Right ventricle myocardium inferior (tissue), 1 donor: Measurements from ENCODE around the gene GUCD1. TPM values are rescaled to one million over a fixed set of nuclear protein-coding genes. Genes with fewer than 3 reads are reported as not detected.

ENCODE experiments used
- ATAC-seq: fragments of 200-7000 bp; cut with Tn5 transposase; one replicate; pipeline ENCODE4 v1.9.1; 2020; ENCODE audit warnings: mild to moderate bottlenecking, moderate library complexity
- DNase-seq: peaks from one replicate; pipeline ENCODE4 v3.0.0; 2021; ENCODE audit errors: missing footprints
- intact Hi-C: fragments of 100-400 bp; cut with DNase I; formaldehyde crosslinking; loops from one replicate; pipeline ENCODE4 v1.11.0; 2022
- total RNA-seq: library from RNA; stranded (reverse); fragmentation: NEBNext Ultra II Directional; extraction: Animal tissue kit (Norgen Biotek cat#: 25700); gene quantifications from one replicate; pipeline ENCODE4 v1.2.1, GENCODE V29; 2021
- donor health status: DM: no; HTN: yes; CAD: no; lungs with severe emphysema.

Gene GUCD1
- total RNA-seq, 1 donor from 2014 or later = 266 TPM

- DNase-seq = no peak
- peak; percentile 7 for ATAC-seq
- intact Hi-C loops = no loop called here
These were observed 37.3 kb upstream of the GUCD1 start for GRCh38 chr22:24592058-24592850.

- DNase-seq = no peak
- intact Hi-C loops = no loop called here
- no peak for ATAC-seq
These were observed 36.4 kb upstream of the GUCD1 start for GRCh38 chr22:24591286-24591830.

GRCh38 chr22:24590596-24591173 is 35.7 kb upstream of the GUCD1 start:
- no peak for ATAC-seq
- intact Hi-C loops = no loop called here
- no peak for DNase-seq

- DNase-seq (no peak), ATAC-seq (no peak)
- intact Hi-C loops = no loop called here
These were observed 34.6 kb upstream of the GUCD1 start for GRCh38 chr22:24589518-24590030.

DNA sequence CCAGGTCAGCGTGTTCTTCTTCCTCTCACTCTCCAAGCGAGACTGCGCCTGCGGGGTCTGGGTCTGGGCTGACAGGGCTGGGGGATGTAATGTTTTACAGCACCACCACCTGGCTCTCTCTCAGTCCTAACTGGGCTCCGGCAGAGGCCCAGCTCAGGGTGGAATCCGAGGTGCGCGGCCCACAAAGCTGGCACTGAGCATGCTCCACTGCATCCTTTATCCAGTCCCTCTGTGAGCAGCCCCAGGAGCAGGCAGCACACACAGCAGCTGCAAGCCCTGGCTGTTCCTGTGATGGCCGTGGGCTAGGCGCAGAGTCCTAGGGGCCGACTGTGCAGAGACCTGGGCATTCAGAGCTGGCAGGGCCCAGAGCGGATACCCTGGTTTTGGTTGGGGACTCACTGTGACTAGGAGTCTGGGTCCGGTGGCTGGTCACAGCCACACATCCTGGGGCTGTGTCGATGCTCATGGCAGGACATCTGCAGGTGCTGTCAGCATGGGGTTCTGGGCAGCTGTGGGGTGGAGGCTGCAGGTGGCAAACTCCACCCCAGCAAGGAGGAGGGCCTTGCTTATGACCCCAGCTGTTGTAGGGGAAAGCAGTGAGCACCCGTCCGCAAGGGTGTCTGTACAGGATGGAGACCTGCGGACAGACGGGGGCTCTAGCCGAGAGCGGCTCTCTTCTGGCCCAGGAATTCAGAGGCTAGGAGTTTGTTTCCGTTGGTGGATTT is 34.0 kb upstream of the GUCD1 start:
- ATAC-seq (no peak), DNase-seq (no peak)
- intact Hi-C loops = no loop called here

DNA sequence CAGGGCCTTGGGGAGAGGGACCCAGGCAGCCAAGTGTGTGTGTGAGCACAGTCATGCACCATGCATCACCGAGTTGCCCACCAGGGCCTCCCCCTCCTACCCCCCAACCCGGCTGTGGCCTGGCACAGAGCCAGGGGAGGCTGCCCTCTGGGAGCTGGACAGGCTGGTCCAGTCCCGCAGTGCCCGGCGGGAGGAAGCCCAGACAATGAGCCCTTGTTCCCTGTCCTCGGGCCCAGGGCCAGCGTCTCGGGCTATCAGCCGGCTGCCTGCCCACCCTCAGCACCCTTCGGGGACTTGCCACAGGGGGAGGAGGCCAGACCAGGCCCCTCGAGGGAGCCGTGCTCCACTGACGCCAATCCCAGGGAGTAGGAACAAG is 33.4 kb upstream of the GUCD1 start:
- no peak for DNase-seq
- intact Hi-C loops = no loop called here
- ATAC-seq = no peak

DNA sequence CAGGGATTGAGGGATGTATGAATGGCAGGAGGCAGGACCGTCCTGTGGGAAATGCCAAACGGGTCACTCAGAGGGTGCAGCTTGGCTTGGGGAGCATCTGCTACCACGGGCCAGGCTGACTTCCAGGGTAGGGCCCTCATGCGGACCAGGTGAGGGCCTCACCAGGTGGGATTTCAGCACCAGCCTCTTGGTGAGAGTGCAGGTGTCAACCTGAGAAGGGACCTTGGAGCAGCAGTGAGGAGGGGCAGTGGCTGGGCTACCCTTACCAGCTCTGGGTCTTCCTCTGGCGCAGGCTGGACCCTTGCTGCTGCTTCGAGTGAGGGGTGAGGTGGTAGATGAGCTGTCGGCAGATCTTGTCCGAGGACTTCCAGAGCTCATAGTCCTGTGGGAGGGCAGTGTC is 33.0 kb upstream of the GUCD1 start:
- no peak for DNase-seq
- ATAC-seq = no peak
- intact Hi-C loops = no loop called here

DNA sequence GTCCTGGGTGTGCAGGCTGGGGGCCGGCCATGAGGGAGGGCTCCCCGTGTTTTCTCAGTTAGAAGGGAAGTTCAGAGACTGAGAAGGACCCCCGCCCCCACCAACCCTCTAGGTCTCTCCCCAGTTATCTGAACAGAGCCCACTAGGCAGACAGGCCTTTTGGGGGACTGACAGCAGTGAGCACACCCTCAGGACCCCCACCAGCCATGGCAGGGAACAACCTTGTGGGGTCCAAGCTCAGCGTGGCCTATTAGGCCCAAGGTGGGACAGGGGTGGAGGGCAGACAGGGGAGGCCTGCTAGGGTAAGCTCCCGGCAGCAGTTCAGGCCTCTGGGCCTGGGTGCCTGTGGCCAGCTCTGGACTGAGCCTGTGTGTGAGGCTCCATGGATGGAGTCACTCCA is 32.3 kb upstream of the GUCD1 start:
- ATAC-seq (no peak), DNase-seq (no peak)
- intact Hi-C loops = no loop called here

- no peak for DNase-seq
- ATAC-seq = no peak
These were observed 31.1 kb upstream of the GUCD1 start for GRCh38 chr22:24585927-24586546.

GRCh38 chr22:24585461-24585860 is 30.5 kb upstream of the GUCD1 start:
- no peak for DNase-seq
- intact Hi-C loops = no loop called here
- ATAC-seq = no peak

More at GRCh38 chr22:24585927-24586546, 31.1 kb upstream of the GUCD1 start:
- intact Hi-C loops = no loop called here

DNA sequence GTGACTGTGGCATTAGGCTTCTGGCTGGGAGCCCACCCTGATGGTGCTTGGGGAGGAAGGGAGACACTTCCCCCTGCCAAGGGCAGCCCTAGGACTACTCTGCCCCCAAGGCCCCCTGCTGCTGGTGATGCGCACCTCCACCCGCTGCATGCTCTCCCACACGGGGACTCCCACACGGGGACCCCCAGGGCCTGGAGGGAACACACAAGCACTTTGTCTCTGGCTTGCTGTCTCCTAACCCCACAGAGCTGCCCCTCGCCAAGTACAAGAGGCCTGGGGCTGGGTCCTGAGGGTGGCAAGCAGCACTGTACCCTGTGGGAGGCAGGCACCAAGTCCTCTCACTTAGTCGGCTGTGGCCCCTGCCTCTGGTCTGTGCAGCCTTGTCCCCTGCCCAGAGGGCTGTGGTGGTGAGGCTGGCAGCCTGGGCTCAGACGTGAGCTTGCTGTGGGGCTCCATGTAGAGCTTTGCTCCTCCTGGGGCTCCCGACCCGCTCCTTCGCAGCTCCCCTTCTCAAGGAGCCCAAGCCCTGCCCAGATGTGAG is 30.0 kb upstream of the GUCD1 start:
- intact Hi-C loops = no loop called here
- ATAC-seq = no peak
- no peak for DNase-seq

- DNase-seq (no peak), ATAC-seq (peak; percentile 8)
- intact Hi-C loops = no loop called here
These were observed 29.3 kb upstream of the GUCD1 start for GRCh38 chr22:24584166-24584790.

- no peak for DNase-seq
- intact Hi-C loops = no loop called here
- ATAC-seq = peak; percentile 62
These were observed 28.6 kb upstream of the GUCD1 start for GRCh38 chr22:24583221-24584165.

- intact Hi-C loops = no loop called here
- ATAC-seq (no peak), DNase-seq (no peak)
These were observed 27.3 kb upstream of the GUCD1 start for GRCh38 chr22:24582056-24582814.

- no peak for ATAC-seq
- no peak for DNase-seq
- intact Hi-C loops = no loop called here
These were observed 25.3 kb upstream of the GUCD1 start for GRCh38 chr22:24580276-24580675.

- intact Hi-C loops = no loop called here
- DNase-seq (no peak), ATAC-seq (no peak)
These were observed 24.3 kb upstream of the GUCD1 start for GRCh38 chr22:24579258-24579601.
